ENCODE measurements around the gene ADAD2. TPM values are rescaled to one million over a fixed set of nuclear protein-coding genes. Genes with fewer than 3 reads are reported as not detected.

ADAD2 gene
- total and polyA plus RNA-seq, 9 of the 15 experiments (the other 6 are each of a cell fraction or from before 2014, with no cell fraction given): 0.07 TPM; not detected in 8

- CTCF ChIA-PET (ENCODE audit: low intra/inter-chr PET ratio): no interaction called here
- in situ Hi-C loops (cut with MboI): no loop called here
- BruUV-seq (replicated peaks): no TSS peak
- no peak for ATAC-seq
- intact Hi-C loops (cut with micrococcal nuclease): no loop called here
- no peaks in the 10 kb centered on the region for H3K36me3 ChIP-seq (ENCODE audit: control insufficient read depth, insufficient read depth, low read length)
- H2AFZ ChIP-seq (ENCODE audit: low read depth, low read length): no peak overlapping the region
- H3K27me3 ChIP-seq (ENCODE audit: control insufficient read depth in 2 of 2, insufficient read depth in 2 of 2, low read length in 2 of 2): peaks cover 55 to 75% of the 10 kb centered on the region in 2 experiments
- H4K20me1 ChIP-seq (replicated peaks; ENCODE audit: control insufficient read depth, insufficient read depth, low read length): peaks cover 4% of the 10 kb centered on the region; the same call in 1 of the 2 replicates
- WGBS (ENCODE audit: insufficient coverage, low coverage, missing lambda C conversion rate): 4% methylated on average over 5 of the region's 5 CpGs
- H3K27ac ChIP-seq (ENCODE audit: extremely low read depth, low read depth, low read length): no peak overlapping the region
- H3K4me3 ChIP-seq: no peak overlapping the region
- H3K9me3 ChIP-seq (replicated peaks; ENCODE audit: control insufficient read depth, insufficient read depth, low read depth, low read length): no peaks in the 10 kb centered on the region
- no peak overlapping the region for H3K4me2 ChIP-seq (ENCODE audit: insufficient read depth, low read length)
- DNase-seq (ENCODE audit: extremely low read depth in 1 of 4, low spot score in 3 of 4): no peak
- FAIRE-seq: no peak
- no peak overlapping the region for H3K9ac ChIP-seq (ENCODE audit: insufficient read depth in 1 of 2, low read depth in 2 of 2, low read length in 2 of 2)
- H3K9me1 ChIP-seq (ENCODE audit: control insufficient read depth, insufficient read depth, low read length): no peaks in the 10 kb centered on the region
- POLR2A ChIA-PET: interaction anchor here (0.8 kb wide), 1 partner anchor 64 kb away, joined by 4 read pairs; no protein-coding TSS in a partner anchor
- H3K79me2 ChIP-seq (ENCODE audit: control insufficient read depth, insufficient read depth, low read length): no peaks in the 10 kb centered on the region
- no peaks in the 10 kb centered on the region for H3K4me1 ChIP-seq (replicated peaks in 1 of 2; ENCODE audit: control insufficient read depth in 2 of 2, insufficient read depth in 2 of 2, low read length in 2 of 2)
- TF ChIP-seq MBD1 (CRISPR knock-in tag; IDR thresholded peaks at IDR 0.05) (no peak), POLR2G (IDR thresholded peaks at IDR 0.05; ENCODE audit: low read depth, low read length) (no peak), ZNF764 (CRISPR knock-in tag; IDR thresholded peaks at IDR 0.05; ENCODE audit: low read depth) (no peak), ZFP1 (CRISPR knock-in tag; IDR thresholded peaks at IDR 0.05) (no peak), ETV6 (IDR thresholded peaks at IDR 0.05; ENCODE audit: borderline replicate concordance in 1 of 2, low read depth in 2 of 2, low read length in 1 of 2) (no peak), ETV6 (CRISPR knock-in tag; IDR thresholded peaks at IDR 0.05; ENCODE audit: borderline replicate concordance) (no peak), MLLT1 (IDR thresholded peaks at IDR 0.05) (no peak), DPF2 (IDR thresholded peaks at IDR 0.05) (no peak), RBM34 (IDR thresholded peaks at IDR 0.05; ENCODE audit: borderline replicate concordance, insufficient read depth, low read length) (no peak), HNRNPH1 (optimal IDR thresholded peaks at IDR 0.05; ENCODE audit: low read depth, low read length) (no peak), SAP30 (IDR thresholded peaks at IDR 0.05; ENCODE audit: borderline replicate concordance, insufficient read depth, low read depth, low read length, poor library complexity, severe bottlenecking) (no peak), ZNF232 (CRISPR knock-in tag; IDR thresholded peaks at IDR 0.05) (no peak), TRIM24 (IDR thresholded peaks at IDR 0.05) (no peak), TAF1 (IDR thresholded peaks at IDR 0.05; ENCODE audit: control insufficient read depth, extremely low read depth, insufficient read depth, low read length, severe bottlenecking) (no peak), FOS (IDR thresholded peaks at IDR 0.05; ENCODE audit: extremely low read depth, insufficient read length) (no peak), MYBL2 (IDR thresholded peaks at IDR 0.05; ENCODE audit: low read depth) (no peak), MYBL2 (CRISPR knock-in tag; IDR thresholded peaks at IDR 0.05; ENCODE audit: borderline replicate concordance) (no peak), ZNF253 (CRISPR knock-in tag; conservative IDR thresholded peaks at IDR 0.05) (no peak), CBX1 (IDR thresholded peaks at IDR 0.05; ENCODE audit: low read depth) (no peak), HMG20A (CRISPR knock-in tag; conservative IDR thresholded peaks at IDR 0.05) (no peak), ZBTB17 (CRISPR knock-in tag; IDR thresholded peaks at IDR 0.05) (no peak)
Measured at GRCh38 chr16:84215531-84215930, 24.6 kb downstream of the ADAD2 start.

Measured in K562 (cell line).